ENCODE results near the gene PDE8B.

Gene PDE8B

DNA sequence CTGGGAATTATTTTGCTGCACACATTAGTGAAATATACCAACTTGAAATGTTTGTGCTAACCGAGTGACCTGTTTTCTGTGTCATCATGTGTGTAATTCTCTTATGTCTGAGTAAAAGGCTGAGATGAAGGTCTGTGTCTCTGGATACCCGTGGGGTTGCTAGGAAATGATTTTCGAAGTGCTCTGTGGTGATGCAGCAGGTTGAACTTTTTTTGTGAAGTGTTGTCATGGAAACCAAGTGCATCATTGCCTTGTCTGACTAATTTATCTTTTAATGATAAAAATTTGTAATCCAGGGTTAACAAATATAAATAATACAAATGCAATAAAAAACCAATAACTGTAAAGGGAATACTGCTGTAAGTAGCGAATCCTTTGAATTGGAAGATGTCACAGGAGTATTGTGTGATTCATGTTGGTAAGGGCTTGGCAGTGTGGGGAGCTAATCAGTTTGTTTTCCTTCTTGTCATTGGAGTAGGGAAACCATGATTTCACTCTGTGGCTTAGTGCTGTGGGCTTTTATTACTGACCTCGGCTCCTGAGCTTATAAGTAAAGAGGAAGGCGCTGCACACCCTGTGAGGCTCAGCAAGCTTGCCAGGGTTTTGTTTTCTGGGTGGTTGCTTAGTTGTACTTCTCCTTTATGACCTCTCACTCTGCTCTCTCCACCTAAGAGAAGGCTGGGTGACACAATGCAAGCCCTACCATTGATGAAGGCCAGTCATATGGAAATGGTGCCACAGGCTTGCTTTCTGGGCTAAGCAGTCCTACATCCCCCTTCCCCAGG lies 22.3 kb downstream of the PDE8B start:
- no peak for DNase-seq

DNA sequence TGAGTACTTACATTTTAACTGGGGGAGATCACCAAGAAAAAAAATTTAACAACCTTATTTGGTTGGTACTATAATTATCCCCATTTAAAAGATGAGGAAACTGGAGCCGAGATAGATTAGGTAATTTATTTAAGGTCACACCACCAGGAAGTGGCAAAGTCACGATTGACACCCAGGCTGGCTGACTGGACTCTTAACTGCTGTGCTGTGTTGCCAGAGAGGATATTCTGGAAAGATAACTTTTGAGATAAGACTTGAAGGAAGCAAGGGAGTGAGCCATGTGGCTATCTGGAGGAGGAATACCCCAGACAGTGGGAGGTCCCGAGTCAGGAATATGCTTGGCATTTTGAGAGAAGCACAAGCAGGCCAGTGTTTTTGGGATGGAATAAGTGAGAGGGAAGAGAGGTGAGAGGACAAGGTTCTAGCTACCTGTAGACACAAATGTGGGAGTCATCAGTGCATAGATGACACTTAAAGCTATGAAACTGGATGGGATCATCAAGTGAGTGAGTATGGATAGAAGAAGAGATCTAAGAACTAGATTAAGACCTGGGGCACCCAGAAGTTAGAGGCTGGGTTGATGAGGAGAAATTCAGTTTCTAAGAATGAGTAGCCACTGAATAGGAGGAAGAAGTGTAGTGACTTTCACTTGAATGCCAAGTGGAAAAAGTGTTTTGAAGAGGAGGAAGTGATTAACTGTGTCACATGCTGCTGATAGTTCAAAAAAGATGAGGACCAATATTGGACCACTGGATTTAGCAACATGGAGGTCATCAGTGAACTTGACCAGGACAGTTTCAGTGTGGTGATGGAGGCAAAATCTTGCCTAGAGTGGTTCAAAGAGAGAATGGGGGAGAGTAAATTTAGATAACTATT lies 25.6 kb downstream of the PDE8B start:
- no peak for DNase-seq

DNA sequence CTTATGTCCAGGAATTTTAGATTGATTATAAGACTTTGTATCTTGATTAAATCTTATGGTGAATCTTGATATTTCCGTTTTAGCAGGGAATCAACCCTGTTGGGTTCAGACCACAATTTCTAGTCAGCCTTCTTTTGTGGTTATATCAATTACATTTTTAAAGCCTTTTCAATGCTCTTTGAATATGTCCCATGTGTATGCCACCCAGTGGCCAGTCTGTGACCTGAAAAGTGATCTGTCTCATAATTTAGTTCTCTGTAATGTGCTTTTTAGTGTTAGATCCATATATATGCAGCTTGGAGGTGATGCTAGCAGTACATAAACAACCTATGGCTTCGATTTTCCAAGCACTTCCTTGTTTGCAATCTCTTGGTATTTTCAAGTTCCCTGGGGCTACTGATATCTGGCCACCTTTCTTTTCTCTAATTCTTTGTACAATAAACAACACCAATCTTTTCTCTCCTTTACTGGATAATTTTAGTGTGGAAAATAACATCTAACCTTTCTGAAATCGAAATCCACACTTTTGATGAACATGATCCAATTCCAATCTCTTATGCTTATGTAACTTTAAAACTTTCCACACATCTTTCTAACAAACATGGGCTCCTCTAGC lies 28.8 kb downstream of the PDE8B start:
- no peak for DNase-seq

DNA sequence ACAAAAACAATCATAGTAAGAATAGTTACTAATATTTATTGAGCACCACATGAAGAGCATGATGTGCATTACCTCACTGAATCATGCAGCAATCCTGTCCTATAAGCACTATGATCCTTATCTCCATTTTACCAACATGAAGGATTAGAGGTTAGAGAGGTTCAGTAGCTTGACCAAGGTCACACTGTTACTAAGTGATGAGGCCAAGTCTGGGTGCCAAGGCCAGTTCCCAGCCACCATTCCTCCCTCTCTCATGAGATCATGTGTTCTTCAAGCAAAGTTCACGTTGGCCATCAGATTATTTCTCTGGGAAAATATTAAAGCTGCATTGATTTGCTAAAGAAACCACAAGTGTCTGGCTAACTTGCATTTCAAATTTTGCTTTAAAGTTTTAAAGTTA lies 31.0 kb downstream of the PDE8B start:
- no peak for DNase-seq

DNA sequence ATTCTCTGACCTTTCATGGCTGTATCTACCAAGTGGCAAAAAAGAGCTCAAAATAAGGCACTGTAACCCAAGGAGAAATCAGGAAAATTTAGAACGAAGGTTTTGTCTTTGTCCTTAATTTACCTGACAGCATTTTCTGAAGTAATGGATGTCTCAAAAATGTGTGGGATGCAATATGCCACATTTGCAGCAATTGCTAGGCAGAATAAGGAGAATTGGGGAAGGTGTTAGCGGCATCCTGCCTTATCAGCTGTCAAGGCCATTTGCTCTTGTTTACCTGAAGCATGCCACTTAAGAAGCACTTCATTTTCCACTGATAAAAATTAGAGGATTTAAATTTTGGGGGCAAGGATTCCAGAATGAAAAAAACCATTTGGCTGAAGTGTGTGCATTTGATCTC lies 39.0 kb downstream of the PDE8B start:
- no peak for DNase-seq

DNA sequence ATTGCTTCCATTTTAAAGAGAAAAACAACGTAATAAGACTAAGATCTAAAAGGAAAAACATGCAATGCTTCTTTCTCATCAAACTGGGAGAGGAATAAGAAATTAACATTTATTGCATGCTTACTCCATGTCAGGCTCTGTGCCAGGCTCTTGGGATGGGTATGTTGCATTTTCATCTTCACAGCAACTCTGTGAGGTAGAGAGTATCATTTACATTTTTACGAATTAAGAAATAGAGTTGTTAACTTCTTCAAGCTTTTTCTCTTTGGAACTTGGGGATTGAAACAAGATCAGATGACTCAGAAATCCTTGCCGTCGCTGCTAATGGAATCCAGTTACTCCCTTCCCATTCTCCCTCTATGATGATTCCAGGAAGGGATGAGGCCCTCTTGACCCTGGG lies 39.5 kb downstream of the PDE8B start:
- DNase-seq = no peak

DNA sequence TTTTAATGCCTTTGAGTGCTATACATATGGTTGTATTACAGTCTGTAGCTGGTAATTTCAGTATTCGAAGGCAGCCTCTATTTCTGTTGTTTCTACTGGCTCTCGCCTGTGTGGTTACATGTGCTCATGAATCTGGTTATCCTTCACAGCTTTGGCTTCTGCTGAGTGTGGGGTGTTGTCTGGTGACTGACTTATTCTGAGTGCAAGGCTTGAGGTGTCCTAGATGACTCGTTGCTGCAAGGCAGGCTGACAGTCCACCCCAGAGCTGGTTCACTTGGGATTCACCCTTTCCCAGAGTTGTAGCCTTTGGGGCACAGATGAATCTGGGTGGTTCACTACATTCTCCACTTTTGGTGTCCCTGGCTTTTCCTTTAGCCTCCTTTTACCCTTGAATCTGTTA lies 41.4 kb downstream of the PDE8B start:
- no peak for DNase-seq

DNA sequence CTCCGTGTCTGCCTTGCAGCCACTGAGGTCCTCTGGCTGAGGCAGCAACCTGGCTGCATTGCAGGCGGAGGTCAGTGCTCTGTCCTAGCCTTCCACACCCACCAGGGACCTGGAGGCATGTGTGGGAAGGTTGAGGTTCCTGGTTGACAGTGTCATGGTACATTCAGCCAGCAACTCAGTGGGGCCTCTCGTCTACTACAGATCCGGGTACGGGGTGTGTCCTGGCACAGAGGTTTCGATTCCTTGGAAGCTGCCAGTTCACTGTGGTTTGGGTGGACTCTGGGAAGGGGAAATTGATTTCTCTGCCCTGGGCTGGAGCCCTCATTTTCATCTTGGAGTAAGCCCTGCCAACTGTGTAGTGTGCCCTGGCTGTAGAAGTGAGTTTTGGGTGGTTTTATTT lies 45.1 kb downstream of the PDE8B start:
- DNase-seq = no peak

DNA sequence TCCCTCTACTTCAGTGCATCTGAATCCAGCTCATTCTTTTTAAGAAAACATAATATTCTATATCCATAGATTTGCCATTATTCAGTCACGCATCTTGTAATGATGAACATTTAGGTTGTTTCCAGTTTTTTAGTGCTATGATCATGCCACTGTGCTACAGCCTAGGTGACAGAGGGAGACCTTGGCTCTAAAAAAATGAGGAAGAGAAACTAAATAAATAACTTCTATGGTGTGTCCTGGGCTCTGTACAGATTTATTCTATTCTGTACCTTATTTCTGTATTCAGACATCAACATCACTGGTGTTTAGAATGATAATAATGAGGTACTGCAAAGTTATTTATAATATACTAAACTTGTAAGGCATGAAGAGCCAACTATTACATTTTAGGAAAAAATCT lies 45.9 kb downstream of the PDE8B start:
- DNase-seq = no peak

DNA sequence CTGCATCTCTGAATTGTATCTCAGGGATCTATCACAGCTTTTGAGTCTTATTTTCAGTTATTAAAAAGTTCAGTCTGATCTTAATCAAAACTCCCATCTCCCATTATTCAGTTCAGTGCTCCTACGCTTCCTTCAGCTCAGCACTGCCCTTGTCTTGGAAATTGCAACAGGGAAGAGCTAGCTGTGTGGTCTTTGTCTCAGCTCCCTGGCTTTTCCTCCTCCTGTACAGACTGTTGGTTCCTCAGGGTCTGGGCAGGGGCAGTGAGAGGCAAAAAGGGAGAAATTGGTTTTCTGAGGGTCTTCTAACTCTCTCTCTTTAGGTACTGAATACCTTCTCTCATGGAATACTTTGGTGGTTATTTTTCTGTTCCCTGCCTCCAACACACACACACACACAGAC lies 48.2 kb downstream of the PDE8B start:
- no peak for DNase-seq

DNA sequence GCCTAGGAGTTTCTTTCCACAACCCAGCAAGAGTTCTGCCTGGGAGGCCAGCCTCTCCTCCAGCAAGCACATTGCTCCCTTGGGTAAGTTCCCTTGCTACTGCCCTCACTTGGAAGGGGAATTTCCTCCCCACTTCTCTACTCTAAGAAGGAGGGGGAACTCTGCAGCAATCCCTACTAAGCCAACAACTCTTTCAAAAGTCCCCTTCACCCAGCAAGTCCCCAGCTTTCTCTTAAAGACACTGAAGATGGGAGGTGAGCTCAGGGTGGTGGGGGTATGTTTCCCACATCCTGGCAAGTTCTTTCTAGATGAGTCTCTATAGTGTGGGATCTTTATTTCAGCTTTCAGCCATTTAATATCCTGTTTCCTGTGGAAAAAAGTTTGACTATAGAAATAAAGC lies 49.0 kb downstream of the PDE8B start:
- DNase-seq = peak; percentile 19

DNA sequence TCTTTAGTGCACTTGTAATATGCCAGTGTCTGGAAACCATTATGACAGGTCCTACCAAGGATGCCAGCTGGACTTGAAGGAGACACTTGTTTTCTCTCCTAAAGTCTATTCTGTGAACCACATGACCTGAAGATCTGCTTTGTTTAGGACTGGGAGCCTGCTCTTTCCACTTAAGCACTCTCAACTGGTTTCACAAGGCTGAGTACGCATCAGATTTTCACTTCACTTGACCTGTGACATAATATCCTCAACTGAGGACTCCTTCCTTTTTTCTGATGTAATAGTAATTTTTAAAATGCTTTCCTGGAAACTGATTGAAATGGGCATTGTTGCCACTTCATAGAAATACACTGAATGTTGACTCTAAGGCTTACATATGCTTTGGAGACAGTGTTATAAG lies 52.2 kb downstream of the PDE8B start:
- DNase-seq = no peak

DNA sequence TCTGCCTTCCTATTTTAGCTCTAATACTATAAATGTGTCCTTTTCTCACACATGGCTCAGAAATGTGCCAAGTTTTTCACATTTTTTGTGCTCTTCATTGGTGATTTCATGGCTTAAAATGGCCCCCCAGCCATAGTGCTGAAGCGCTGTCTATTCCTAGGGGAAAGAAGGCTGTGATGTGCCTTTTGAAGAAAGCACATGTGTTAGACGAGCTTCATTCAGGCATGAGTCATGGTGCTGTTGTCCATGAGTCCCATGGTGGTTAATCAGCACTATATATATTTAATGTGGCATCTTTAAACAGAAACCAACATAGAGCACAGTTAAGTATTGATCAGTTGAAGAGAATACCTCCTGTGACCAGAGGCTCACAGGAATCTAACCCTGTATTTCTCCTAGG lies 55.8 kb downstream of the PDE8B start:
- peak; percentile 74 for DNase-seq

DNA sequence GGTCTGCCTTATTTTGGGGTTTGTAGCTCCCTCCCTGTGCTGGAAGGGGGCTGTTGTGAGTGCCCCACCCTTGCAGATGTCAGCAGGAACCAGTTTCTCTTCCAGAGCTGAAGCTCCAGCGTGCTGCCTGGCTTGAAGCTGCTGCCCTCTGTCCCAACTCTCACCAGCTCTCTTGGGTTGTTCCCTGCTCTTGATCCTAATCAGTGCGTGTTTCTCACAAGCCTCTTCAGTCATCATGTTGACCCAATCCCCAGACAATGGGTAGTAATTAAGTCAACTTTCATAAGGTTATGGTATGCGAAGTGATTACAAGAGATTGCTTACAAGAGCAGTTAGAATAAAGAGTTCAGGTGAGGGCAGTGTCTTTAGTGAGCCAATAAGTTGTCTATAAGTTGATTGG lies 57.0 kb downstream of the PDE8B start:
- DNase-seq = no peak

DNA sequence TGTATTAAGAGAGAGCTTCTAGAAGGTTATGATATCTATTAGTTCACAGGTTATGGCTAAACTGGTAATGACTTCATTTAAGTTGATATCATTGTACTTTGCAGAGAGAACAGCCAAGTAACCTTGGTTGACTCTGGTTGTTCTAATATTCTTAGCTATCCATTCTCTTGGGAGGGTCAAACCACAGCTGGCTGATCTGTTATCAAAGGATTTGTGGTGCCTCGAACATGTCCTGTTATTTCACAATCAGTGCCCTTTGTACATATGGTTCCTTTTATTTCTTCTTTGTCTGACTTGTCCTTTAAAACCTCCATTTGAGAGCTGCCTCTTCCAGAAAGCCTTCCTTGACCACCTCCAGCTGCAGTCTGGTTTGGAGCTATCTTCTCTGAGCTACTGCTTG lies 61.7 kb downstream of the PDE8B start:
- DNase-seq = no peak

DNA sequence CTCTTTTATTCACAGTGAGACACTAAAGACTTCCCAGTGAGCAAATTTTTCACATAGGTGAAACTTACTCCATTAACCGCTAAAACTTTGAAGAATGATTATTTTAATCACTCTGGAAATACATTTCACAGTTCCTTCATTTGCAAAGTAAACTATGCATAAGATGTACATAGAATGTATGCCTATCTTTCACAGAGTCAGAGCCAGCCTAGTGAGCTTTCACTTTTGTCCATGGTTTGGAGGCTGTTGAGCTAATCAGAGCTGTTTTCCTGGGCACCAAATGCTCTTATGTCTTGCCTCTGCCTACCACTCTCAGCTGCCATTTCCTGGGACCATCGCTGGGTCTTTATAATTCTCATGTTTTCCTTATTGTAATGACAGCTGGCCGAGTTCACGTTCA lies 67.3 kb downstream of the PDE8B start:
- no peak for DNase-seq

DNA sequence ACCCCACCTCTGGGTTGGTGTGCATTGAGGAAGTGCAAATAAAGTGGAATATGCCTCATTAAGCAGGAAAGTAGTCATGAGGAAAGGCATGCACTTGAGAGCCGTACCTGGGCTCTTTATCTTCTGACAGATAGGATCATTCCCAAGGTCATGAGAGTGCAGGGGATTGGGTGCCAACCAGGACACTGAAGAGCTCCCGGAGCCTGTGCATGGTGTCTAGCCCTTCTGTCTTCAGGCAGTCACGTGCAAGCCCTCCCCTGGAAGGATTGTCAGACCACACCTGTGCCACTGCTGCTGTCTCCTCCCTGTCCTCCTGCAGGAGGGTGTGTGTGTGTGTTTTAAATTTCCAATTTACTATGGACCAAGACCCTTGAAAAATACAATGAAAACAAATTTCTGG lies 69.6 kb downstream of the PDE8B start:
- no peak for DNase-seq

DNA sequence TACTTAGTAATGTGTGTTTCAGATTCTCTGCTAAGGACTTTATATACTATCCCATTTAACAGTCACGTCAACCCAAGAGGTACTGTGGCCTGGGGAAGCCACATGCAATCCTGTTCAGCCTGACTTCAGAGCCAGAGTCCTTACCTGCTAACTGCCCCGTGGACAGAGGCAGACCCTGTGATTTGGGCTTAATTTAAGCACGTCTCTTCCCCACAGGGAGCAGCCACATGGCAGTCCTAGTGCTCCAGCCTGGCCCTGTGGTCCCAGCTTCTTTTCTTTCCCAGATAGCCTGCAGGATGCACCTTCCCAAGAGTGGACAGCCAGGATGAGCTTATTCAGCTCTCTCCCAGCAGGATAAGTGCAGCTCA lies 71.5 kb downstream of the PDE8B start:
- no peak for DNase-seq

DNA sequence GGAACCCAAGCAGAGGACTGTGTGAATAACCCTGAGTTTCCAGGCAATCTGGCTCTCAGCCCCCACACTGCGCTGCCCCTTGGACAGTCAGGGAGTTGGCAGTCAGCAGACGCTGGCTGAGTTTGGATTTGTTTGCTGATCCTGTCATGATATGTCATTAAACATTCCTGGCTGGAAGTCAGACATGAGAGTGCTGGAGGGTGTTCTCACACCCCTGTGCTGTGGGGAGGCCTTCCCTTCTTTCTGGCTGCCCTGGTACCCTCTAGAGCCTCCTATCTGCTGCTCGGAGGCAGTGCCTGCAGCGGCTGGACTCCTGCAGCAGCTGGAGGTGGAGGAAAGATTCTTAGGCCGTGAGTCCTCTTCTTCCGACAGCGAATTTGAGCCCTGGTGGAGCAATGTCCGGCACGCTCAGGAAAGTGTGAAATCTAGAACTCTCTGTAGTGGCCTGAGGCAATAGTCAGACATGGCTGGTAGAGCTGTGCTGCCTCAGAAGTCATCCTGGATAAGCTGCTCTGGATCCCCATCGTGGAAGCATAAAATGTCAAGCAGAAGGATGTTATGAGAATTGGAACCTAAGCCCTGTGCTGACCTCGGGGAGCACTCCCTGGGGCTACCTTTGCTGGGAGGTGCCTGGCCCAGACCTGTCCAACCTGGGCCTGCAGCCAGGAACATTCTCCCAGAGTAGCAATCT lies 72.0 kb downstream of the PDE8B start:
- DNase-seq = peak; percentile 9

DNA sequence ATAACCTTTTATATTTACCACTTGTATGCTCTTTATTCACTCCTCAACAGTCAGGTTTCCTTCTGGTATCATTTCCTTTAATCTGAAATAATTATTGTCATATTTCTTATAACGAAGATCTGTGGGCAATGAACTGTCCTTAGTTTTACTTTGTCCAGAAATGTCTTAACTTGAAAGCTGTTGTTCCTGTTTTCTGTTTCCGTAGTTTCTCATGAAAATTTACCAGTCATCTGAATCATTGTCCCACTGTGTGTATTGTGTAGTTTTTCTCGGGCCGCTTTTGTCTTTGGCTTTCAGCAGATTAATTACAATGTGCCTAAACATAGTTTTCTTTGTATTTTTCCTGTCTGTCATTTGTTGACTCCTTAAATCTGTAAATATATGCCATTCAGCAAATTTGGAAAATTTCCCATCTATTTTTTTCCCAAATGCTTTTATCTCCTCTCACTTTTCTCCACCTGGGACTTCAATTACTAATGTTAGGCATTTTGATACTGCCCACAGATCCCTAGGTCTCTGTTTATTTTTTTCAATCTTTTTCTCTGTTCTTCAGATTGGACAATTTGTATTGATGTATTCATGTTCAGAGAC lies 74.9 kb downstream of the PDE8B start:
- DNase-seq = no peak

DNA sequence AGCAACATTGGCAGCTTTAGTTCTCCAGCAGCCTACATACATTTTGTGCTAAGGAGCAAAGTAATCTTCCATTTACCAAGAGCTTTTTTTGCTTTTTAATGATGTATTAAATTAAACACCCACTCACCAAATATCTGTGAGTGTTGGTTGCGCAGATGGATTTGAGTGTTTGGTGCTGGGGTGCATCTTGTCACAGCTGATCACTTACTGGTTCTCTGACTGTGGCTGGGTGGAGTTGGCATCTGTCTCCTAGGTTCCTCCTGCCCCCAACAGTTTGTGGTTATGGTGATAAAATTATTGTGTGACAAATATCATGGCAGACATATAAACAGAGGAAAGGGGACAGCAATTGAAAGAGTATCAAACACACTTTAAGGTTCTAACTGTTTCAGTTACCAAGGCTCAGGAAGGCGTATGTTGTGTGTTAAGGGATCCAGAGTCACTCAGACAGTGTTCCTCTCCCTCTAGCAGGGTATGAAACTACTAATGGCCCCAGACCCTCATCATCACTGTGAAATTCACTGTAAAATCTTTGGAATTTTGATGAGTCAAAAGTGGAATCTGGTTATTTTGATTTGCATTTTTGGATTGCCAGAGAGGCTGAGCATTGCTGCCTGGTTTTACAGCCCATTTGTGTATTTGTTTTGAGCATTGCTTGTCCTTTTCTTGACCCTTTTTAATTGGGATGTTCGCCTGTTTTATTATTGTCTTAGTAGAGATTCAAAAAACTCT lies 81.7 kb downstream of the PDE8B start:
- DNase-seq = peak; percentile 85

DNA sequence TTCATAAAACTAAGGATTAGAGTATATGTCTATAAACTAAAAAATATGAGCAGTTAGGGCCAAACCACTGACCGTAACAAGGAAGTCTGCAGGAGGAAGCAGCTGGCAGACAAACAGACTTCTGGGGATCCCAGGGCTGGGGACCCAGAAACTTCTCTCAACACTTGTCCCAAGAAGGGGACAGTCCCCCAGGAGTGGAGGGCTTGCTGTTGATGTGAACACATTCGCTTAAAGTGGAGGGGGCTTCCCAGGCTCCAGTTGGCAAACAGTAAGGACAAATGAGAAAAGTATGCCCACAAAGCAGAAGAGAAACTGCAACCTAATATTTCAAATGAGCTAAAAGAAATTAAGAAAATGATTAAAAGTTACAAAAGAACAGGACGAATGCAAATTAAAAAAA lies 83.7 kb downstream of the PDE8B start:
- DNase-seq = no peak
